Esophagus squamous epithelium (tissue), 4 donors: ENCODE measurements around the gene PROX2.

ENCODE experiments used
- POLR2A ChIP-seq, 4 donors: fragments of 450-650 bp; IDR thresholded peaks; one replicate each; pipeline ENCODE4 v1.6.1; 2017; ENCODE audit warnings: antibody characterized with exemption in 4 of 4, mild to moderate bottlenecking in 4 of 4, moderate library complexity in 3 of 4
- TF ChIP-seq, protein P1 (sequence below), 6 experiments: fragments of 450-650 bp in 4 of 6; fragments of 200-600 bp in 2 of 6; sonication (generic) in 2 of 6; IDR thresholded peaks; one replicate each; pipeline ENCODE4 v1.5.1; 2016 to 2019; ENCODE audit warnings: antibody characterized with exemption in 6 of 6, mild to moderate bottlenecking in 4 of 6, moderate library complexity in 4 of 6

DNA sequence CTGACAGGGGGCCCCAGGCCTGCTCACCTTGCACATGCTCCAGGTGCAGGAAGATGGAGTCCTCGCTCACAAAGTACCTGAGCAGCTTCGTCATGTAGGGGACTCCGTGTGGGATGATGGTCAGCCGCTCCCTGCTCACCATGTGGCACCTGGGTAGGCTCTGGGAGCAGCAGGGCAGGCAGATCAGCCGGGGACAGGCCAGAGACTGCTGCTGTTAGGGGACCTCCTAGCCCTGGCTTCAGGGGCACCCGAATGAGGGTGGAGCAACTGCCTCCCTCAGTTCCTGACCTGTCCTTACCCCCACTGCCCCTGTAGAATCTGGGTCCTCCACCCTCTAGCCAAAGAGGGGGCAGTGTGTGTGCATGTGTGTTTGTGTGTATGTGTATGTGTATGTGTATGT, 35.3 kb upstream of the PROX2 start:
- TF ChIP-seq, protein P1, sequence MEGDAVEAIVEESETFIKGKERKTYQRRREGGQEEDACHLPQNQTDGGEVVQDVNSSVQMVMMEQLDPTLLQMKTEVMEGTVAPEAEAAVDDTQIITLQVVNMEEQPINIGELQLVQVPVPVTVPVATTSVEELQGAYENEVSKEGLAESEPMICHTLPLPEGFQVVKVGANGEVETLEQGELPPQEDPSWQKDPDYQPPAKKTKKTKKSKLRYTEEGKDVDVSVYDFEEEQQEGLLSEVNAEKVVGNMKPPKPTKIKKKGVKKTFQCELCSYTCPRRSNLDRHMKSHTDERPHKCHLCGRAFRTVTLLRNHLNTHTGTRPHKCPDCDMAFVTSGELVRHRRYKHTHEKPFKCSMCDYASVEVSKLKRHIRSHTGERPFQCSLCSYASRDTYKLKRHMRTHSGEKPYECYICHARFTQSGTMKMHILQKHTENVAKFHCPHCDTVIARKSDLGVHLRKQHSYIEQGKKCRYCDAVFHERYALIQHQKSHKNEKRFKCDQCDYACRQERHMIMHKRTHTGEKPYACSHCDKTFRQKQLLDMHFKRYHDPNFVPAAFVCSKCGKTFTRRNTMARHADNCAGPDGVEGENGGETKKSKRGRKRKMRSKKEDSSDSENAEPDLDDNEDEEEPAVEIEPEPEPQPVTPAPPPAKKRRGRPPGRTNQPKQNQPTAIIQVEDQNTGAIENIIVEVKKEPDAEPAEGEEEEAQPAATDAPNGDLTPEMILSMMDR (IDR thresholded peaks at IDR 0.05): no peak
- no peak for TF ChIP-seq POLR2A (IDR thresholded peaks at IDR 0.05)
